Caco-2 (cell line): ENCODE measurements around the gene NSF. TPM values are rescaled to one million over a fixed set of nuclear protein-coding genes. Genes with fewer than 3 reads are reported as not detected.
A peak's percentile ranks its signal among the peaks of the same experiment; 100 is the strongest.

Experiments
- BruUV-seq: library from RNA; stranded (reverse); fragments of 400-500 nt; replicated peaks from 2 replicates; lab custom pipeline; 2021; lab: Mats Ljungman, UMichigan
- CTCF ChIA-PET: fragments of 300-600 bp; sonication (Branson Sonifier 250); formaldehyde crosslinking; loops from one replicate; lab custom pipeline; 2022; ENCODE audit warnings: antibody characterized with exemption; lab: Charles Lee
- POLR2A ChIA-PET: fragments of 300-600 bp; sonication (Branson Sonifier 250); formaldehyde crosslinking; loops from one replicate; lab custom pipeline; 2022; ENCODE audit warnings: antibody characterized with exemption; lab: Charles Lee
- DNase-seq, 2 experiments: peaks; one replicate each; pipeline versions ENCODE4 v3.0.0 to v3.0.0-alpha.2; 2020 to 2022
- H3K27me3 ChIP-seq: replicated peaks from 2 replicates; pipeline ENCODE4 v1.6.0; 2011; ENCODE audit warnings: low read length; ENCODE audit not compliant: control insufficient read depth, insufficient read depth
- H3K36me3 ChIP-seq: 2 replicates; pipeline ENCODE4 v1.5.1; 2011; ENCODE audit warnings: low read length; ENCODE audit not compliant: control insufficient read depth, insufficient read depth
- H3K4me1 ChIP-seq: fragments of 250-450 bp; sonication (Bioruptor Pico); 2 replicates; pipeline ENCODE4 v1.5.1; 2020; ENCODE audit warnings: mild to moderate bottlenecking
- H3K4me3 ChIP-seq: 2 replicates; pipeline ENCODE4 v1.5.1; 2011; ENCODE audit warnings: low read depth, mild to moderate bottlenecking, control low read depth, low read length
- H3K9me3 ChIP-seq: fragments of 250-450 bp; sonication (Bioruptor Pico); 2 replicates; pipeline ENCODE4 v1.5.1; 2020; ENCODE audit warnings: mild to moderate bottlenecking, moderate library complexity
- H3K27ac Mint-ChIP-seq: one replicate; pipeline ENCODE4 v1.8.0; 2022; ENCODE audit warnings: mixed read lengths; ENCODE audit not compliant: unreplicated experiment
- H3K27me3 Mint-ChIP-seq: one replicate; pipeline ENCODE4 v1.8.0; 2022; ENCODE audit warnings: mixed read lengths; ENCODE audit not compliant: insufficient read depth, unreplicated experiment
- H3K36me3 Mint-ChIP-seq: one replicate; pipeline ENCODE4 v1.8.0; 2022; ENCODE audit warnings: mild to moderate bottlenecking, mixed read lengths; ENCODE audit not compliant: insufficient read depth, unreplicated experiment
- H3K4me1 Mint-ChIP-seq: one replicate; pipeline ENCODE4 v1.8.0; 2022; ENCODE audit warnings: low read depth, mixed read lengths; ENCODE audit not compliant: unreplicated experiment
- H3K4me3 Mint-ChIP-seq: one replicate; pipeline ENCODE4 v1.8.0; 2022; ENCODE audit warnings: mild to moderate bottlenecking, moderate library complexity, mixed read lengths; ENCODE audit not compliant: unreplicated experiment
- H3K9me3 Mint-ChIP-seq: one replicate; pipeline ENCODE4 v1.8.0; 2022; ENCODE audit warnings: mixed read lengths; ENCODE audit not compliant: unreplicated experiment
- intact Hi-C: fragments of 100-400 bp; cut with micrococcal nuclease; formaldehyde crosslinking; loops from one replicate; pipeline ENCODE4 v1.10.0; 2022; ENCODE audit not compliant: unreplicated experiment
- total RNA-seq: library from RNA; stranded (reverse); gene quantifications from 2 replicates; pipeline ENCODE4 v1.2.3, GENCODE V29; 2022
- TF ChIP-seq, protein P1 (sequence below), 2 experiments: fragments of 200-600 bp in 1 of 2; IDR thresholded peaks; 1 replicate in 1 of 2; 2 replicates in 1 of 2; pipeline versions ENCODE4 v1.5.1 to v1.8.0; 2011 to 2022; ENCODE audit warnings: antibody characterized with exemption in 1 of 2, control low read depth in 1 of 2, inconsistent platforms in 1 of 2, low read depth in 1 of 2, low read length in 1 of 2, mild to moderate bottlenecking in 1 of 2, moderate library complexity in 1 of 2; ENCODE audit not compliant: insufficient read depth in 1 of 2, severe bottlenecking in 1 of 2, unreplicated experiment in 1 of 2

NSF gene
- total RNA-seq, 1 experiment from 2014 or later, result 53.8 TPM

DNA sequence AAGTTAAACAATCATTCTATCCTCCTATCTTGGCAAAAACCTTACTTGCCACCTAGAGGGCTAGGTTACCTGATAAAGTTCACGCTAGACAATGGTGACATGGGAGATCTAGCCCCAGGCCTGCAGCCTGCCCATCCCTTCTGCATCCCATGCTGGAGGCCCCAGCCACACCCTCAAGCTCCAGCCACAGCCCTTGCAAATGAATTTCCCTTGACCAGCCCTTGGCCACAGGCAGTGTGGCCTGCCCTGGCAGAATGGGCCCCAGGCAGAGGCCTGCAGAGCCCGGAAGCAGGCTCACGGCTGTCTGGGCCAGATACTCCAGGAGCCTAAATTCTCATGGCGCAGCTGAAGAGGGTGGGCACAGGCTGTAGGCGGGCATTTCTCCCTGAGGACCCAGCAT lies 213.1 kb downstream of the NSF start:
- no peaks in the 10 kb centered on the region for H3K27me3 Mint-ChIP-seq

DNA sequence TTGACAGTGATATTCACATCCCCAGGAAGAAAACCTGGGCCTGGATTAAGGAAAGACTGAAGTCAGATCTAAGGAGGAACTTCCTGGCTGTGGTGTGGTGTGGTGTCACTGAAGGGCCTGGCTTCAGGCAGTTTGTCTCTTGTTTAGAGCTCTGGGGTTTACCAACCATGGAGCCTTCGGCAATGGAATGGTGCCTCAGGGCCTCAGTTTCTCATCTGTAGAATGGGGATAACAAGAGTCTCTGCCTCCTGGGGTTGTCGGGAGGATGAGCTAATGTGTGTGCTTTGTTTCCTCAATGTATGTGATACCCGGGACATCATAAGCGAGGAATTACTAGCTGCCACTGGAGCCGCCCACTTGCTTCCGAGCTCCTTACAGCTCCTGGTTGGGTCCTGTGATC lies 215.3 kb downstream of the NSF start:
- H3K27ac Mint-ChIP-seq, result no peak overlapping the region
- no peaks in the 10 kb centered on the region for H3K27me3 Mint-ChIP-seq
- TF ChIP-seq, protein P1, sequence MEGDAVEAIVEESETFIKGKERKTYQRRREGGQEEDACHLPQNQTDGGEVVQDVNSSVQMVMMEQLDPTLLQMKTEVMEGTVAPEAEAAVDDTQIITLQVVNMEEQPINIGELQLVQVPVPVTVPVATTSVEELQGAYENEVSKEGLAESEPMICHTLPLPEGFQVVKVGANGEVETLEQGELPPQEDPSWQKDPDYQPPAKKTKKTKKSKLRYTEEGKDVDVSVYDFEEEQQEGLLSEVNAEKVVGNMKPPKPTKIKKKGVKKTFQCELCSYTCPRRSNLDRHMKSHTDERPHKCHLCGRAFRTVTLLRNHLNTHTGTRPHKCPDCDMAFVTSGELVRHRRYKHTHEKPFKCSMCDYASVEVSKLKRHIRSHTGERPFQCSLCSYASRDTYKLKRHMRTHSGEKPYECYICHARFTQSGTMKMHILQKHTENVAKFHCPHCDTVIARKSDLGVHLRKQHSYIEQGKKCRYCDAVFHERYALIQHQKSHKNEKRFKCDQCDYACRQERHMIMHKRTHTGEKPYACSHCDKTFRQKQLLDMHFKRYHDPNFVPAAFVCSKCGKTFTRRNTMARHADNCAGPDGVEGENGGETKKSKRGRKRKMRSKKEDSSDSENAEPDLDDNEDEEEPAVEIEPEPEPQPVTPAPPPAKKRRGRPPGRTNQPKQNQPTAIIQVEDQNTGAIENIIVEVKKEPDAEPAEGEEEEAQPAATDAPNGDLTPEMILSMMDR (IDR thresholded peaks at IDR 0.05; ENCODE audit: insufficient read depth in 1 of 2, low read depth in 1 of 2, low read length in 1 of 2, severe bottlenecking in 1 of 2, unreplicated experiment in 1 of 2), result no peak
- Histone ChIP-seq H3K4me3 (no peak overlapping the region), H3K9me3 (no peaks in the 10 kb centered on the region), H3K36me3 (no peaks in the 10 kb centered on the region), H3K4me1 (peaks cover 8% of the 10 kb centered on the region; the same call in 1 of the 2 replicates), H3K27me3 (no peaks in the 10 kb centered on the region)
- H3K9me3 Mint-ChIP-seq, result peaks cover 10% of the 10 kb centered on the region
- no peaks in the 10 kb centered on the region for H3K36me3 Mint-ChIP-seq
- no peak for DNase-seq
- no TSS peak for BruUV-seq
- intact Hi-C loops, result no loop called here
- ChIA-PET POLR2A (no interaction called here), CTCF (no interaction called here)
- H3K4me1 Mint-ChIP-seq, result no peaks in the 10 kb centered on the region
- no peak overlapping the region for H3K4me3 Mint-ChIP-seq

More for the DNA sequence above, 213.1 kb downstream of the NSF start:
- Histone ChIP-seq H3K27me3 (no peaks in the 10 kb centered on the region), H3K9me3 (no peaks in the 10 kb centered on the region), H3K4me3 (no peak overlapping the region), H3K4me1 (no peaks in the 10 kb centered on the region), H3K36me3 (no peaks in the 10 kb centered on the region)
- no peak overlapping the region for H3K4me3 Mint-ChIP-seq
- peak in 1 of 2 experiments; percentile 62 for DNase-seq
- BruUV-seq, result no TSS peak
- intact Hi-C loops, result no loop called here
- TF ChIP-seq, protein P1 (IDR thresholded peaks at IDR 0.05; ENCODE audit: insufficient read depth in 1 of 2, low read depth in 1 of 2, low read length in 1 of 2, severe bottlenecking in 1 of 2, unreplicated experiment in 1 of 2), result no peak
- peak overlapping the region; percentile 5 for H3K27ac Mint-ChIP-seq
- no peaks in the 10 kb centered on the region for H3K4me1 Mint-ChIP-seq
- H3K9me3 Mint-ChIP-seq, result peaks cover 10% of the 10 kb centered on the region
- CTCF ChIA-PET, result no interaction called here
- no peaks in the 10 kb centered on the region for H3K36me3 Mint-ChIP-seq
- POLR2A ChIA-PET, result no interaction called here

Other genes with a start within 250 kb of the NSF start
- 36.1 and 41.1 TPM in 2 replicates for gene ARL17B, start 228.9 kb upstream of the NSF start, total RNA-seq
- gene LRRC37A2, start 78.2 kb upstream of the NSF start, total RNA-seq, result 13.5 and 14.7 TPM in 2 replicates
- 35.8 and 39.4 TPM in 2 replicates for gene ARL17A, start 11.0 kb upstream of the NSF start, total RNA-seq
- 8.7 and 8.8 TPM in 2 replicates for gene WNT3, start 228.0 kb downstream of the NSF start, total RNA-seq